HG02610 (cell line): Measurements from ENCODE around the gene KRTAP9-9.
"Not testable (repeated sequence)": the region's sequence is repeated elsewhere in the genome, so short reads cannot be mapped to it uniquely, and the experiment has no call there.

Experiments
- ATAC-seq: cut with Tn5 transposase; IDR thresholded peaks from one replicate; pipeline ENCODE4 v1.9.1; 2021; ENCODE audit warnings: mild to moderate bottlenecking, moderate library complexity; ENCODE audit not compliant: unreplicated experiment

Gene KRTAP9-9

GRCh38 chr17:41264599-41264998, 9.4 kb downstream of the KRTAP9-9 start:
- no peak for ATAC-seq

GRCh38 chr17:41265078-41265477, 9.9 kb downstream of the KRTAP9-9 start, which contains the start of gene KRTAP9-6:
Gene KRTAP9-6, plus strand, starts transcription at chr17:41265378. Its CDS starts 0 bp downstream, at chr17:41265378.
- no peak for ATAC-seq

DNA sequence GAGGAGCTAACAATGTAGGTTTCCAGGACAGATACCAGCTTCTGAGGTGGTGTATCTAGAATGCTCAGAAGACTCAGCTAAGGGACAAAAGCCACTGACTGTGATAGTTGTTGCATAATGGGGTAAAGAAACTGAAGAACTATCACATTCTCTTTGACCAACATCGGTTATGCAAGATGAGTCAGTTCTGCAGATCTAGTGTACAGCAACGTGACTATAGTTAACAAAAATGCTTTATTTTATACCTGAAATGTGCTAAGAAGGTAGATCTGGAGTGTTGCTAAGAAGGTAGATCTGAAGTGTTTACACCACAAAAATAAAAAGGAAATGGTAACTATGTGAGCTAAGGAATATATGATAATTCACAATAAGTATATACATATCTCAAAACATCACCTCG, 12.5 kb downstream of the KRTAP9-9 start:
- no peak for ATAC-seq

GRCh38 chr17:41271323-41271722, 16.1 kb downstream of the KRTAP9-9 start:
- not testable (repeated sequence) for ATAC-seq

DNA sequence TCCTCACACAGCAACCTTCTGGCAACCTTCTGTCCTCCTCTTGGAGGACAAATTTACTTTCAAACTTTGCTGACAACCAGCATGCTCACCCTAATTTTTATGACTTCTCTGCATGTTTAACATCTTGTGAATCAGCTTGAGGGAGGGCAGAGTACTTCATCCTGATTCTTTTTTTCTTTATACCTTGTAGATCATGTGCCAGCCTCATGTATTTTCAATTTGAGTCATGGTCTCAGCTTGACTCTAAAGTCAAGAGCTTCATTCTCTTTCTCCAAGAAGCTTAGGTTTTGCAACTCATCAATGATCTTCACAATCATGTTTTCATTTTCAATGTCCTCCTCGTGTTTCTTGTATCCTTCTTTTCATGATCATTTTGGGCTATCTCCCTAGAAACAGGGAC, 16.7 kb downstream of the KRTAP9-9 start:
- no peak for ATAC-seq

GRCh38 chr17:41275648-41276190, 20.5 kb downstream of the KRTAP9-9 start, which contains the start of gene KRTAP9-7:
Gene KRTAP9-7, plus strand, starts transcription at chr17:41275698. Its CDS starts 0 bp downstream, at chr17:41275698.
- not testable (repeated sequence) for ATAC-seq

- ATAC-seq, result no peak
These were observed 23.2 kb downstream of the KRTAP9-9 start for GRCh38 chr17:41278176-41278955.

- ATAC-seq, result no peak
These were observed 28.9 kb downstream of the KRTAP9-9 start for GRCh38 chr17:41284043-41284442.

DNA sequence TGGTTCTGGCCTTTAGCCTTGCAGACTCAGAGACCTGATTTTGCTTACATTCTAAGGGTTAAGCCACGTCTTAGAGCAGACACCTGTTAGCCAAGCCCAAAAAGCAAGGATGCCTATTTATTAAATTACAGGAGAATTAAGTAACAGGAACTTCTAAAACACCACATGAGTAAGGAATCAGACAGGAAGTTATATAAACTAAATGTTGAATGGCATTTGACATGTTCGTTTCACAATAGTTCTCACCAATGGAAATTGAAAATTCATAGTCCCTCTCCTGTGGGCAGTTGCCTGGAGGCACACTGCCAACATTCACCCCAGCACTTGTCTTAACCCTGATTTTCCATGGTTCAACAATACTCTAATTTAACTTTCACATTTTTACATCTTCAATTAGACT, 29.4 kb downstream of the KRTAP9-9 start:
- ATAC-seq, result no peak

DNA sequence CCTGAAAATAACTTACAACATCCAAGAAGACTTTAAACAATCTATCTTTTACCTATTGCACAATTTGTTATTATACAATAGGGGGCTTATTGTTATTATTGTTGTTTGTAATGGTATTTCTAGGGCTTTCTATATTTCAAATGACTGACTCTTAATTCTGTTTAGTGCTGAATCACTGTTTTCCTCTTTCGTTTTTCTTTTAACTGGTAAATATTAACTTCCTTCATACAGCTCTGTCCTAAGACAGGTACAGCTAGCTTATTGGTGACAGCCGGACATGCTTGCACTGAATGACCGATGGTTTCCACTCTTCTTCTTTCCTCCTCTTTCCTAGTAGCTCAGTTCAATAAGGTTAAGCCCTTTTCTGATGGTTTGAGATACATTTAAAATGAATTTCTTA, 31.9 kb downstream of the KRTAP9-9 start:
- no peak for ATAC-seq

- no peak for ATAC-seq
These were observed 38.8 kb downstream of the KRTAP9-9 start for GRCh38 chr17:41294016-41294415.

- no peak for ATAC-seq
These were observed 41.7 kb downstream of the KRTAP9-9 start for GRCh38 chr17:41296846-41297245.

GRCh38 chr17:41298458-41299135, 43.4 kb downstream of the KRTAP9-9 start:
- no peak for ATAC-seq

DNA sequence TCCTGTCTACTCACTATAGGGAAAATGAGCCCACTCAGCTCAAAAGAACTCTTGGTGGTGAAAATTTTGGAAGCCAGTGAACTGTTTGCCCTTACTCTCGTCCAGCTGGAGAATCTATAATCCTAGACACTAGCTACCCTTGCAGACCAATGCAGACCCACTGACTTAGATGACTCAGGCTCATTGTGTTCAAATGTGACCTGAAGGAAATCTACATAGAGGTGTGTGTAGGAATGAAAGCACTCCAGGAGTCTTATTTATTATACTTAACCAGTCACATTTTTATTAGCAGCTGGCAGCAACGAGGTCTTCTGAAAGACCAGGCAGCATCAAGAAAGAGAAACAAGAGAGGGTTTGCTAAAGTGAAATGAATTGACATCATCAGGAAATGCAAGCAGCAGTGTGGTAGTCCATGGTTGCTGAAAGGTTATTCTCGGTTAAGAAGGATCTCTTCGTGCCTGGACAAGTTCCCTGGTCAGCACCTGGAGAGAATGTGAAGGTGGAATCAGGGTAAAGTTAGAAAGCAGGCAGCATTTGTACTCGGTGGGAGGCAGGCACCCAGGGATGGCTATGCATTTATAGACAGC, 46.1 kb downstream of the KRTAP9-9 start:
- ATAC-seq, result no peak

DNA sequence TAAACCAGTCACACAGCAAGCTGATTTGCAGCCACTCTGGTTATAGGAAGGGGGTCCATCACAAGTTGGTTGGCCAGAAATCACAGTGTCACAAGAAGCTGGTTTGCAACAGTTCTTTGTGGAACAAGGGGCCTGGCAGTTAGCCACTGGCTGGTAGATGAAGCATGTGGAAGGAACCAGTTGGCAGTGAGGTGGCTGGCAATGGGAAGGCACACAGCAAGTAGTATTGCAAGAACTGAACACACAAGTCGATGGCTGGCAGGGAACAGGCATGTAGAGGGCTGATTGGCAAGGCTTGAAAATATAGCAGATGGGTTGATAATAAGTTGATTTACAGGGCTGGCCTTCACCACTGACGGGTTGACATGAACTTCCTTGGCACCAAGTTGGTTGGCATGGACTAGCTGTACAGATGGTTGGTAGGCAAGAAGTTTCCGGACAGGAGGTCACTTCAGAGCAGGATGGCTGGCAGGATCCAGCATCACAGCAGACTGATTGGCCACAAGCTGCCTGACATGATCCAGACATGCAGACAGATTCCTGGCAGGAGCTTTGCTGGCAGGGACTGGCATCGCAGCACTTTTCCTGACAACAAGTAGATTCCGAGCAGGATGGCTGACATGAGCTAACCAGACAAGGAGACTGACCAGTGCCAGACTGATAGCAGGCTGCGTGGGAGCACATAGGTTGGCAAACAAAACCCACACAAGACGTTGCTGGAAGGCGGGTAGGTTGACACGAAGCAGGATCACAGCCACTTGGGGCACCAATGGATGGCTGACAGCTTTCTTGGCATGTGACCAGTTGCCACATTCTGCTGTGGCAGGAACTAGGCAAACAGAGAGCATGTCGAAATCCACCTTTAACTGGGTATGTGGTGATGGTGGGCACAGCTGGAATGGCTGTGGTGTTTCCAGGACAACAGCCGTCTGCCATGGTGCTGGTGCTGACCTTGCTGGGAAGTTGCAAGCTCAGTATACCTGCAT, 47.0 kb downstream of the KRTAP9-9 start, which contains the start of gene KRTAP29-1:
Gene KRTAP29-1 (minus strand): TSS at position 936 of the 986 bp plus-strand sequence. CDS start 0 bp downstream, at position 936.
- ATAC-seq, result no peak

DNA sequence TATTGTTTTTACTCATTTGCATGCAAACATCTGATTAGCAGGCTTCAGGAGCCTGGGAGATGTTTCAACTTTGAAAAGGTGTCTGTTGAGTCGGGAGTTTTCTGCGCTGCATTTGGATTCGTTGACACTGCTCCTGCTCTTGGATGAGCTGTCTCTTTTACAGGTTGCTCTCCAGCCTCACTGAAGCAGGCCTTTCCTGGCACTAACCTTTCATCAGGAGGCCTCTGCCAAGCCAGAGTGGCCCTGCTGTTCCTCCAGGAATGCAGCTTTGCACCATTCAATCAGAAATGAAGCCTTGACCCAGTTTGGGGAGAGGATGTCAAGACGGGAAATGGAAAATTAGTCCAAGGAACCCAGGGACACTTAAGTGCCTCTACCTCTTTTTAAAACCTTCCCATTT, 47.8 kb downstream of the KRTAP9-9 start:
- ATAC-seq, result no peak

DNA sequence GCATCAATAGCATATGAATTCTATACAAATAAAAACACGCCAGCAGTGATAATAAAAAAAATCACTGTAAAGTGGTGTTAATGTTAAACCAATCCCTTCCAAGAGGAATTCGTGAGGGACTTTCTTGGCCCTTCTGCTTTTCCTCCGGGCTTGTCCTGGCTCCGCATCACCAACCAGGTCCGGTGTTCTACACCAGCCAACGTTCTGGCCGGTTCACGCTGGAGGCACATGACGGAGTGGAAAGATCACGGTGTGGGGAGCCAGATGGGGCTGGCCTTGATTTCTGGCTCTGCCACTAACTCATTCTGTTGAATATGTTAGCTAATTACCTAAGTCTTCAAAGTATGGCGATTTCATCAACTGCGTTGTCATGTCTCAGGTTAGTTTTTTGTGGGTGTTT, 48.9 kb downstream of the KRTAP9-9 start:
- no peak for ATAC-seq
